ENCODE measurements around the gene QSOX1.

Gene QSOX1

GRCh38 chr1:180154325-180155181, at the start of gene QSOX1:
Gene QSOX1, plus strand, starts transcription at chr1:180154869. Its CDS starts 39 bp downstream, at chr1:180154908.
- TF ChIP-seq SUZ12 (IDR thresholded peaks at IDR 0.05; ENCODE audit: extremely low read depth, insufficient read depth, insufficient read length) = no peak
- TF ChIP-seq ZNF274 (IDR thresholded peaks at IDR 0.05; ENCODE audit: low read depth, low read length) = no peak
- no peak for TF ChIP-seq YY1 (IDR thresholded peaks at IDR 0.05; ENCODE audit: insufficient read depth, insufficient read length)
- no peaks in the 10 kb centered on the region for H3K9me3 ChIP-seq (ENCODE audit: insufficient read depth, low read length)
- peak; percentile 82 for DNase-seq (ENCODE audit: low read depth, low spot score)
- peak within 1 kb of the TSS; percentile 93 for H3K9ac ChIP-seq (ENCODE audit: insufficient read length, low read depth)
- peak within 1 kb of the TSS; percentile 82 for H3K4me3 ChIP-seq (ENCODE audit: insufficient read length, low read depth)
- H3K4me1 ChIP-seq (ENCODE audit: insufficient read depth, insufficient read length) = no peaks in the 10 kb centered on the region
- H3K36me3 ChIP-seq (ENCODE audit: insufficient read depth, insufficient read length, low read length) = no peaks in the 10 kb centered on the region
- peaks cover 67% of the 10 kb centered on the region for H3K27me3 ChIP-seq (ENCODE audit: insufficient read depth, insufficient read length)

GRCh38 chr1:180112091-180112490, 42.6 kb upstream of the QSOX1 start:
- H3K4me1 ChIP-seq (ENCODE audit: insufficient read depth, insufficient read length) = no peaks in the 10 kb centered on the region
- peaks cover 37% of the 10 kb centered on the region for H3K36me3 ChIP-seq (ENCODE audit: insufficient read depth, insufficient read length, low read length)
- no peak overlapping the region for H3K4me3 ChIP-seq (ENCODE audit: insufficient read length, low read depth)
- H3K9me3 ChIP-seq (ENCODE audit: insufficient read depth, low read length) = no peaks in the 10 kb centered on the region
- H3K27me3 ChIP-seq (ENCODE audit: insufficient read depth, insufficient read length) = no peaks in the 10 kb centered on the region
- no peak for DNase-seq (ENCODE audit: low read depth, low spot score)
- no peak for TF ChIP-seq SUZ12 (IDR thresholded peaks at IDR 0.05; ENCODE audit: extremely low read depth, insufficient read depth, insufficient read length)
- no peak for TF ChIP-seq YY1 (IDR thresholded peaks at IDR 0.05; ENCODE audit: insufficient read depth, insufficient read length)
- TF ChIP-seq ZNF274 (IDR thresholded peaks at IDR 0.05; ENCODE audit: low read depth, low read length) = no peak
- no peak overlapping the region for H3K9ac ChIP-seq (ENCODE audit: insufficient read length, low read depth)

- DNase-seq (ENCODE audit: low read depth, low spot score) = no peak
- Histone ChIP-seq H3K9me3 (ENCODE audit: insufficient read depth, low read length) (no peaks in the 10 kb centered on the region), H3K36me3 (ENCODE audit: insufficient read depth, insufficient read length, low read length) (peaks cover 33% of the 10 kb centered on the region), H3K27me3 (ENCODE audit: insufficient read depth, insufficient read length) (no peaks in the 10 kb centered on the region), H3K4me1 (ENCODE audit: insufficient read depth, insufficient read length) (no peaks in the 10 kb centered on the region), H3K4me3 (ENCODE audit: insufficient read length, low read depth) (no peak overlapping the region), H3K9ac (ENCODE audit: insufficient read length, low read depth) (no peak overlapping the region)
- TF ChIP-seq YY1 (IDR thresholded peaks at IDR 0.05; ENCODE audit: insufficient read depth, insufficient read length) (no peak), ZNF274 (IDR thresholded peaks at IDR 0.05; ENCODE audit: low read depth, low read length) (no peak), SUZ12 (IDR thresholded peaks at IDR 0.05; ENCODE audit: extremely low read depth, insufficient read depth, insufficient read length) (no peak)
Observed at GRCh38 chr1:180112984-180113647, 41.6 kb upstream of the QSOX1 start.

- peaks cover 32% of the 10 kb centered on the region for H3K36me3 ChIP-seq (ENCODE audit: insufficient read depth, insufficient read length, low read length)
- no peaks in the 10 kb centered on the region for H3K4me1 ChIP-seq (ENCODE audit: insufficient read depth, insufficient read length)
- H3K4me3 ChIP-seq (ENCODE audit: insufficient read length, low read depth) = no peak overlapping the region
- DNase-seq (ENCODE audit: low read depth, low spot score) = no peak
- no peaks in the 10 kb centered on the region for H3K9me3 ChIP-seq (ENCODE audit: insufficient read depth, low read length)
- TF ChIP-seq YY1 (IDR thresholded peaks at IDR 0.05; ENCODE audit: insufficient read depth, insufficient read length) (no peak), ZNF274 (IDR thresholded peaks at IDR 0.05; ENCODE audit: low read depth, low read length) (no peak), SUZ12 (IDR thresholded peaks at IDR 0.05; ENCODE audit: extremely low read depth, insufficient read depth, insufficient read length) (no peak)
- H3K9ac ChIP-seq (ENCODE audit: insufficient read length, low read depth) = no peak overlapping the region
- H3K27me3 ChIP-seq (ENCODE audit: insufficient read depth, insufficient read length) = no peaks in the 10 kb centered on the region
Observed at GRCh38 chr1:180114396-180114945, 40.2 kb upstream of the QSOX1 start.

GRCh38 chr1:180116964-180117763, 37.5 kb upstream of the QSOX1 start:
- Histone ChIP-seq H3K9ac (ENCODE audit: insufficient read length, low read depth) (no peak overlapping the region), H3K4me3 (ENCODE audit: insufficient read length, low read depth) (no peak overlapping the region), H3K9me3 (ENCODE audit: insufficient read depth, low read length) (no peaks in the 10 kb centered on the region), H3K36me3 (ENCODE audit: insufficient read depth, insufficient read length, low read length) (peaks cover 11% of the 10 kb centered on the region), H3K27me3 (ENCODE audit: insufficient read depth, insufficient read length) (no peaks in the 10 kb centered on the region), H3K4me1 (ENCODE audit: insufficient read depth, insufficient read length) (no peaks in the 10 kb centered on the region)
- no peak for DNase-seq (ENCODE audit: low read depth, low spot score)
- TF ChIP-seq YY1 (IDR thresholded peaks at IDR 0.05; ENCODE audit: insufficient read depth, insufficient read length) = no peak
- TF ChIP-seq SUZ12 (IDR thresholded peaks at IDR 0.05; ENCODE audit: extremely low read depth, insufficient read depth, insufficient read length) = no peak
- no peak for TF ChIP-seq ZNF274 (IDR thresholded peaks at IDR 0.05; ENCODE audit: low read depth, low read length)

- Histone ChIP-seq H3K4me3 (ENCODE audit: insufficient read length, low read depth) (no peak overlapping the region), H3K9me3 (ENCODE audit: insufficient read depth, low read length) (no peaks in the 10 kb centered on the region), H3K9ac (ENCODE audit: insufficient read length, low read depth) (no peak overlapping the region), H3K27me3 (ENCODE audit: insufficient read depth, insufficient read length) (no peaks in the 10 kb centered on the region), H3K4me1 (ENCODE audit: insufficient read depth, insufficient read length) (no peaks in the 10 kb centered on the region), H3K36me3 (ENCODE audit: insufficient read depth, insufficient read length, low read length) (peaks cover 5% of the 10 kb centered on the region)
- DNase-seq (ENCODE audit: low read depth, low spot score) = no peak
- TF ChIP-seq ZNF274 (IDR thresholded peaks at IDR 0.05; ENCODE audit: low read depth, low read length) (no peak), SUZ12 (IDR thresholded peaks at IDR 0.05; ENCODE audit: extremely low read depth, insufficient read depth, insufficient read length) (no peak), YY1 (IDR thresholded peaks at IDR 0.05; ENCODE audit: insufficient read depth, insufficient read length) (no peak)
Observed at GRCh38 chr1:180117764-180118116, 36.9 kb upstream of the QSOX1 start.
